ENCODE results near the gene LIME1.
"Not testable (repeated sequence)": the region's sequence is repeated elsewhere in the genome, so short reads cannot be mapped to it uniquely, and the experiment has no call there.

Gene LIME1

GRCh38 chr20:63773571-63774241, 37.2 kb downstream of the LIME1 start:
- no peak for DNase-seq (ENCODE audit: low read depth)

- no peak for DNase-seq (ENCODE audit: low read depth)
Observed at GRCh38 chr20:63774306-63774705, 37.8 kb downstream of the LIME1 start.

- peak; percentile 31 for DNase-seq (ENCODE audit: low read depth)
Observed at GRCh38 chr20:63775096-63775978, 38.9 kb downstream of the LIME1 start.

GRCh38 chr20:63776875-63777274, 40.4 kb downstream of the LIME1 start:
- not testable (repeated sequence) for DNase-seq (ENCODE audit: low read depth)

- DNase-seq (ENCODE audit: low read depth) = no peak
Observed at GRCh38 chr20:63777614-63778013, 41.1 kb downstream of the LIME1 start.

GRCh38 chr20:63778034-63778752, 41.7 kb downstream of the LIME1 start:
- DNase-seq (ENCODE audit: low read depth) = no peak

- DNase-seq (ENCODE audit: low read depth) = no peak
Observed at GRCh38 chr20:63778857-63779256, 42.4 kb downstream of the LIME1 start.

GRCh38 chr20:63781181-63781580, 44.7 kb downstream of the LIME1 start:
- DNase-seq (ENCODE audit: low read depth) = no peak

GRCh38 chr20:63782051-63782471, 45.6 kb downstream of the LIME1 start:
- DNase-seq (ENCODE audit: low read depth) = no peak

GRCh38 chr20:63782521-63782971, 46.1 kb downstream of the LIME1 start:
- no peak for DNase-seq (ENCODE audit: low read depth)

GRCh38 chr20:63783970-63784369, 47.5 kb downstream of the LIME1 start:
- DNase-seq (ENCODE audit: low read depth) = no peak

GRCh38 chr20:63785691-63786131, 49.2 kb downstream of the LIME1 start:
- DNase-seq (ENCODE audit: low read depth) = no peak

- no peak for DNase-seq (ENCODE audit: low read depth)
Observed at GRCh38 chr20:63787302-63787701, 50.8 kb downstream of the LIME1 start.

- no peak for DNase-seq (ENCODE audit: low read depth)
Observed at GRCh38 chr20:63787749-63788148, 51.3 kb downstream of the LIME1 start.

Measured in stimulated activated CD8-positive, alpha-beta memory T cell treated with anti-CD3 and anti-CD28 coated beads, Interleukin-15, amount 100 ng/mL, for 24 hours (primary cell).